ENCODE measurements around the gene PICALM. TPM values are rescaled to one million over a fixed set of nuclear protein-coding genes. Genes with fewer than 3 reads are reported as not detected.

PICALM gene
- total RNA-seq, 4 donors from 2014 or later: 201 to 292 (median 237) TPM

DNA sequence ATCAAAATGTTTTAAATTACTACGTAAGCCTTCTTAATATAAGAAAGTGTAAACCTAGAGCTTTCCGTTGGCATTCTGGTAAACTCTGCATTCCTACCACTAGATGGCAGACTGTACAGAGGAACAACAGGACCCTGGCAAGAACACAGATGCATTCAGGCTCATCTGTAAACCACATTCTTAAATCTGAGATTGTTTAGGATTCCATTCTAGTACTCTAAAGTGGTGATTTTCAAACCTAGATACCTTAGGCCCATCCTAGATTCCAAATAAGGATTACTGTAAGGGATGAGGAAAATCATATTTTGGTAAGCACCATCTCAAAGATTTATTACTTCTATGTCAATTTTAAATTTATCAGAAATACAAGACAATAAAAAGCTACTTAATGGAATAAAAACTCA is 26.9 kb downstream of the PICALM start:
- DNase-seq: peak in 2 of 3 donors; percentile 39 to 77
- Histone ChIP-seq H3K36me3 (no peaks in the 10 kb centered on the region), H3K4me1 (peaks cover 0 to 27% (median 2%) of the 10 kb centered on the region in 4 donors), H3K9me3 (no peaks in the 10 kb centered on the region), H3K4me3 (no peak overlapping the region), H3K27me3 (no peaks in the 10 kb centered on the region), H3K27ac (peak overlapping the region in 1 of 4 donors; percentile 15)
- TF ChIP-seq, protein P1, sequence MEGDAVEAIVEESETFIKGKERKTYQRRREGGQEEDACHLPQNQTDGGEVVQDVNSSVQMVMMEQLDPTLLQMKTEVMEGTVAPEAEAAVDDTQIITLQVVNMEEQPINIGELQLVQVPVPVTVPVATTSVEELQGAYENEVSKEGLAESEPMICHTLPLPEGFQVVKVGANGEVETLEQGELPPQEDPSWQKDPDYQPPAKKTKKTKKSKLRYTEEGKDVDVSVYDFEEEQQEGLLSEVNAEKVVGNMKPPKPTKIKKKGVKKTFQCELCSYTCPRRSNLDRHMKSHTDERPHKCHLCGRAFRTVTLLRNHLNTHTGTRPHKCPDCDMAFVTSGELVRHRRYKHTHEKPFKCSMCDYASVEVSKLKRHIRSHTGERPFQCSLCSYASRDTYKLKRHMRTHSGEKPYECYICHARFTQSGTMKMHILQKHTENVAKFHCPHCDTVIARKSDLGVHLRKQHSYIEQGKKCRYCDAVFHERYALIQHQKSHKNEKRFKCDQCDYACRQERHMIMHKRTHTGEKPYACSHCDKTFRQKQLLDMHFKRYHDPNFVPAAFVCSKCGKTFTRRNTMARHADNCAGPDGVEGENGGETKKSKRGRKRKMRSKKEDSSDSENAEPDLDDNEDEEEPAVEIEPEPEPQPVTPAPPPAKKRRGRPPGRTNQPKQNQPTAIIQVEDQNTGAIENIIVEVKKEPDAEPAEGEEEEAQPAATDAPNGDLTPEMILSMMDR (IDR thresholded peaks at IDR 0.05): peak; percentile 69 to 99 (median 96)
- TF ChIP-seq POLR2A (IDR thresholded peaks at IDR 0.05): no peak

DNA sequence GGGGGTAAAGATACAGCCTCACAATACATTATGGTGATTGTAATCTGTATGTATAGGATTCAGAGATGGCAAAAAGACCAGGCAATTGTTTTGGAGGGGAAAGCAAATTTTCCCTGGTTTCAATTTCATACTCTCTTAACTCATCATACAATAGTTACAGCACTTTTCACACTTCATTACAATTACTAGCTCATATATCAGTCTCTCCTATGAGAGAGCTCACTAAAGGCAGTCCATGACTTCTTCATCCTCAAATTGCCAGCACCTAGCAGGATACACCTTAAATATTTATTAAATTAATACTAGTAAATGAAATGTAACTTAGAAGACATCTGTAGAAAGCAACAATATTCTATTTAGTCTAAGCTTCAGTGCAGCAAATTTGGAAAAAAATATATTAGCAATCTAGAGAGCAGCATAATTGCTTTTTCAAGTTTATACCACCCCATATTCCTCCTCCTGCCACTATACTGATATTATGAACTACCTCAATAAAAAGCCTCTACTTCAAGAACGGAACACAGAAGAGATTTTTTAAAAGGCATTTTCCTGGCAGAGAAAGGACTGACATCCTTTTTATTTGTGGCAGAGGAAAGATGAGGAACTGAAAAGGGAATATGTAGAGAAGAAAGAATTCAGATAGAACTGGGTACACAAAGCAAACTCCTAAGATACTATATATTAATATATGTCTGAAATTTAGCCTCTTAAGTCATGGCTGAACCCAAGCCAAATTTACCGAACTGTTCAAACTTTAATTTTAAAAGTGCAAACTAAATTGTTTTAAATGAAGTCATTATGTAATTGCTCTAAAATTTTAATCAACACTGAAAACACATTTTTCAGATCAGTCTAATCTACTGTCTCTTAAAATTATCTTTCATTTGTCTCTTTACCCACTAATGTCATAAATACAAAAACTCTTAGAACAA is 27.7 kb downstream of the PICALM start:
- no peak for DNase-seq
- Histone ChIP-seq H3K4me1 (peaks cover 0 to 27% (median 2%) of the 10 kb centered on the region in 4 donors), H3K27ac (peak overlapping the region in 2 of 4 donors; percentile 0 to 15), H3K9me3 (no peaks in the 10 kb centered on the region), H3K27me3 (no peaks in the 10 kb centered on the region), H3K4me3 (no peak overlapping the region), H3K36me3 (no peaks in the 10 kb centered on the region)
- TF ChIP-seq, protein P1 (IDR thresholded peaks at IDR 0.05): no peak
- no peak for TF ChIP-seq POLR2A (IDR thresholded peaks at IDR 0.05)

DNA sequence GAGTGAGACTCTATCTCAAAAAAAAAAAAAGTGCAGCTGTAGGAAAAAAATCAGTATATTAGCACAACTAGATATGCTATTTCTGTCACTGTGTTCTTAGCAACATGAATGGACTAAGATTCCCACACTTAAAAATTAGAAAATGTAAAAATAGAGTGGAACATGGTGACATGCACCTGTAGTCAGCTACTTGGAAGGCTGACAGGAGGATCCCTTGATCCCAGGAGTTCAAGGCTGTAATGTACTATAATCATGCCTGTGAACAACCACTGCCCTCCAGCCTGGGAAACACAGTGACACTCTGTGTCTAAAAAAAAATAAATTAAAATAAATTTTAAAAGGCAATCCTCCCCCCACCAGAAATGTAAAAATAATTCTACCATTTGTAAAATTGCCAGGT is 29.8 kb downstream of the PICALM start:
- Histone ChIP-seq H3K9me3 (no peaks in the 10 kb centered on the region), H3K36me3 (no peaks in the 10 kb centered on the region), H3K27ac (no peak overlapping the region), H3K27me3 (no peaks in the 10 kb centered on the region), H3K4me1 (peaks cover 0 to 26% (median 4%) of the 10 kb centered on the region in 4 donors), H3K4me3 (no peak overlapping the region)
- no peak for TF ChIP-seq POLR2A (IDR thresholded peaks at IDR 0.05)
- TF ChIP-seq, protein P1 (IDR thresholded peaks at IDR 0.05): no peak
- DNase-seq: no peak

DNA sequence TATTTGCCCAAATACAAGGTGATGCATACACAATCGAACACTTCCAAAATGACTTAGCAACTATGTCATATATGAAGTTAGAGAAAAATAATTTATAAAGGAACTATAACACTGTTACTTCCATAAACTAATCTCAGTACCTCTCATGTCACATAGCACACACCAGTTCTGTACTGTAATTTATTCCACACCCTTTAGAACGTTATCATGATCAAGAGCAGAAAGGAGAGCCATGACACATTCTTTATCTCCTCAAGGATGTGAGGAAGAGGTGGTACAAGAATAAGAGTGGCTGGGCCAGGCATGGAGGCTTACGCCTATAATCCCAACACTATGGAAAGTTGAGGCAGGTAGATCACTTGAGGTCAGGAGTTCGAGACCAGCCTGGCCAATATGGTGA is 31.1 kb downstream of the PICALM start:
- TF ChIP-seq, protein P1 (IDR thresholded peaks at IDR 0.05): no peak
- TF ChIP-seq POLR2A (IDR thresholded peaks at IDR 0.05): no peak
- DNase-seq: no peak
- H3K4me1 ChIP-seq: peaks cover 0 to 20% (median 2%) of the 10 kb centered on the region in 4 donors

DNA sequence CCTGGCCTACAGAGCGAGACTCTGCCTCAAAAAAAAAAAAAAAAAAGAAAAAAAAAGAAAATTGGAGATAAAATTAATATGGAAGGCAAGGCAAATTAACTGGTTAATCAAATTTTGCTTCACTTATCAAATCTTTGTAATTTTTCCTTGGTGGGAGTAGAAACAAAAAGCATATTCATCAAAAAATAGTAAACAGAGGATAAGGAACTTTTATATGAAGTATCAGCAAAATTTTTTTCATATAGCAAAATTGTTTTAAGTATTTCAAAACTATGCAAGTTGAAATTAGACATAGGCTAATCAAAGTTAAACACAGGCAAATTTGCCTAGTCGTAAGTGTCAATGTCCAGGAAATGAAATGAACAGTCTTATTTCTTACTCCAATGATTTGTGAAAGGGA is 33.0 kb downstream of the PICALM start:
- Histone ChIP-seq H3K4me3 (no peak overlapping the region), H3K27ac (no peak overlapping the region), H3K9me3 (no peaks in the 10 kb centered on the region), H3K27me3 (no peaks in the 10 kb centered on the region), H3K36me3 (peaks cover 0 to 1% (median 0%) of the 10 kb centered on the region in 3 donors), H3K4me1 (peaks cover 0 to 20% (median 1%) of the 10 kb centered on the region in 4 donors)
- DNase-seq: no peak
- no peak for TF ChIP-seq POLR2A (IDR thresholded peaks at IDR 0.05)
- TF ChIP-seq, protein P1 (IDR thresholded peaks at IDR 0.05): no peak

More for the DNA sequence above, 31.1 kb downstream of the PICALM start:
- no peaks in the 10 kb centered on the region for H3K36me3 ChIP-seq
- no peaks in the 10 kb centered on the region for H3K9me3 ChIP-seq
- H3K27ac ChIP-seq: no peak overlapping the region
- no peak overlapping the region for H3K4me3 ChIP-seq
- H3K27me3 ChIP-seq: no peaks in the 10 kb centered on the region
